ENCODE data around the gene LEFTY1. TPM values are rescaled to one million over a fixed set of nuclear protein-coding genes. Genes with fewer than 3 reads are reported as not detected.

LEFTY1 gene
- total RNA-seq, 1 experiment from 2014 or later: not detected

GRCh38 chr1:225860107-225860506, 28.8 kb downstream of the LEFTY1 start:
- POLR2A ChIA-PET: no interaction called here

GRCh38 chr1:225859151-225859550, 29.8 kb downstream of the LEFTY1 start:
- ChIA-PET CTCF (interaction anchor here (0.6 kb wide), 1 partner anchor 80 kb away, joined by 5 read pairs; no protein-coding TSS in a partner anchor), POLR2A (interaction anchor here (0.5 kb wide), 1 partner anchor 307 kb away, joined by 3 read pairs; no protein-coding TSS in a partner anchor)
- H3K4me3 ChIP-seq (ENCODE audit: low read depth, low read length): no peak overlapping the region
- no peaks in the 10 kb centered on the region for H3K27me3 Mint-ChIP-seq (ENCODE audit: insufficient read depth, unreplicated experiment)
- peaks cover 2% of the 10 kb centered on the region; the same call in 1 of the 2 replicates for H3K4me1 ChIP-seq
- no peaks in the 10 kb centered on the region for H3K27me3 ChIP-seq (replicated peaks; ENCODE audit: control insufficient read depth, insufficient read depth, low read length)
- H3K36me3 ChIP-seq (ENCODE audit: control insufficient read depth, insufficient read depth, low read length): peaks cover 14% of the 10 kb centered on the region
- intact Hi-C loops (cut with micrococcal nuclease; ENCODE audit: unreplicated experiment): no loop called here
- H3K4me1 Mint-ChIP-seq (ENCODE audit: low read depth, unreplicated experiment): no peaks in the 10 kb centered on the region
- peaks cover 72% of the 10 kb centered on the region for H3K36me3 Mint-ChIP-seq (ENCODE audit: insufficient read depth, unreplicated experiment)
- BruUV-seq (replicated peaks): no TSS peak
- no peak for DNase-seq
- no peak for TF ChIP-seq CTCF (IDR thresholded peaks at IDR 0.05; ENCODE audit: insufficient read depth in 1 of 2, low read depth in 1 of 2, low read length in 1 of 2, severe bottlenecking in 1 of 2, unreplicated experiment in 1 of 2)
- H3K9me3 Mint-ChIP-seq (ENCODE audit: unreplicated experiment): no peaks in the 10 kb centered on the region
- no peaks in the 10 kb centered on the region for H3K9me3 ChIP-seq
- no peak overlapping the region for H3K4me3 Mint-ChIP-seq (ENCODE audit: unreplicated experiment)
- H3K27ac Mint-ChIP-seq (ENCODE audit: unreplicated experiment): no peak overlapping the region

More at GRCh38 chr1:225860107-225860506, 28.8 kb downstream of the LEFTY1 start:
- peaks cover 3% of the 10 kb centered on the region; the same call in 1 of the 2 replicates for H3K4me1 ChIP-seq
- H3K9me3 ChIP-seq: no peaks in the 10 kb centered on the region
- no peaks in the 10 kb centered on the region for H3K27me3 Mint-ChIP-seq (ENCODE audit: insufficient read depth, unreplicated experiment)
- peaks cover 12% of the 10 kb centered on the region for H3K36me3 ChIP-seq (ENCODE audit: control insufficient read depth, insufficient read depth, low read length)
- no peak overlapping the region for H3K4me3 Mint-ChIP-seq (ENCODE audit: unreplicated experiment)
- no TSS peak for BruUV-seq (replicated peaks)
- peaks cover 68% of the 10 kb centered on the region for H3K36me3 Mint-ChIP-seq (ENCODE audit: insufficient read depth, unreplicated experiment)
- peaks cover 2% of the 10 kb centered on the region for H3K4me1 Mint-ChIP-seq (ENCODE audit: low read depth, unreplicated experiment)
- no peak overlapping the region for H3K4me3 ChIP-seq (ENCODE audit: low read depth, low read length)
- TF ChIP-seq CTCF (IDR thresholded peaks at IDR 0.05; ENCODE audit: insufficient read depth in 1 of 2, low read depth in 1 of 2, low read length in 1 of 2, severe bottlenecking in 1 of 2, unreplicated experiment in 1 of 2): no peak
- no peak for DNase-seq
- H3K27me3 ChIP-seq (replicated peaks; ENCODE audit: control insufficient read depth, insufficient read depth, low read length): no peaks in the 10 kb centered on the region
- no peaks in the 10 kb centered on the region for H3K9me3 Mint-ChIP-seq (ENCODE audit: unreplicated experiment)
- intact Hi-C loops (cut with micrococcal nuclease; ENCODE audit: unreplicated experiment): loop anchor here (5.0 kb wide), 1 partner anchor 117 kb away; no protein-coding TSS in a partner anchor
- CTCF ChIA-PET: interaction anchor here (1.0 kb wide), 1 partner anchor 22 kb away, joined by 3 read pairs; the partner anchor contains the start of gene TMEM63A
- H3K27ac Mint-ChIP-seq (ENCODE audit: unreplicated experiment): no peak overlapping the region

GRCh38 chr1:225857256-225857655, 31.7 kb downstream of the LEFTY1 start:
- Mint-ChIP-seq H3K27ac (ENCODE audit: unreplicated experiment) (no peak overlapping the region), H3K36me3 (ENCODE audit: insufficient read depth, unreplicated experiment) (peaks cover 74% of the 10 kb centered on the region)

More at GRCh38 chr1:225857256-225857655, 31.7 kb downstream of the LEFTY1 start:
- intact Hi-C loops (cut with micrococcal nuclease; ENCODE audit: unreplicated experiment): no loop called here
- Histone ChIP-seq H3K9me3 (no peaks in the 10 kb centered on the region), H3K4me1 (no peaks in the 10 kb centered on the region), H3K27me3 (replicated peaks; ENCODE audit: control insufficient read depth, insufficient read depth, low read length) (no peaks in the 10 kb centered on the region), H3K36me3 (ENCODE audit: control insufficient read depth, insufficient read depth, low read length) (peaks cover 15% of the 10 kb centered on the region), H3K4me3 (ENCODE audit: low read depth, low read length) (no peak overlapping the region)
- Mint-ChIP-seq H3K4me1 (ENCODE audit: low read depth, unreplicated experiment) (no peaks in the 10 kb centered on the region), H3K9me3 (ENCODE audit: unreplicated experiment) (no peaks in the 10 kb centered on the region), H3K4me3 (ENCODE audit: unreplicated experiment) (no peak overlapping the region), H3K27me3 (ENCODE audit: insufficient read depth, unreplicated experiment) (no peaks in the 10 kb centered on the region)
- DNase-seq: no peak
- BruUV-seq (replicated peaks): no TSS peak
- ChIA-PET CTCF (interaction anchor here (0.6 to 1.0 kb wide), 2 partner anchors 63 to 383 kb away, joined by 3 read pairs; no protein-coding TSS in a partner anchor), POLR2A (interaction anchor here (0.6 to 0.7 kb wide), 2 partner anchors 24 to 76 kb away, joined by 3 to 4 read pairs; partner anchors contain the start of gene TMEM63A)
- no peak for TF ChIP-seq CTCF (IDR thresholded peaks at IDR 0.05; ENCODE audit: insufficient read depth in 1 of 2, low read depth in 1 of 2, low read length in 1 of 2, severe bottlenecking in 1 of 2, unreplicated experiment in 1 of 2)

Measured in Caco-2 (cell line).